Cardiac muscle cell (in vitro differentiated cells and primary cell): ENCODE results near the gene LAMA3. TPM values are rescaled to one million over a fixed set of nuclear protein-coding genes. Genes with fewer than 3 reads are reported as not detected.

ENCODE experiments used
- DNase-seq, 2 donors: peaks; one replicate each; pipeline versions ENCODE4 v3.0.0 to v3.0.0-alpha.2; 2010 to 2017; ENCODE audit warnings: low read depth in 1 of 2, low spot score in 1 of 2
- H3K27ac ChIP-seq: fragments of 200-600 bp; sonication (generic); 2 replicates; pipeline ENCODE4 v1.5.1; 2016
- H3K27me3 ChIP-seq: fragments of 200-600 bp; sonication (generic); 2 replicates; pipeline ENCODE4 v1.6.0; 2016; ENCODE audit warnings: control low read depth
- H3K36me3 ChIP-seq: fragments of 200-600 bp; sonication (generic); 2 replicates; pipeline ENCODE4 v1.5.1; 2016; ENCODE audit warnings: control low read depth
- H3K4me1 ChIP-seq: fragments of 200-600 bp; sonication (generic); 2 replicates; pipeline ENCODE4 v1.8.1; 2017; ENCODE audit warnings: low read depth, mild to moderate bottlenecking, mixed run types
- H3K4me3 ChIP-seq: fragments of 200-600 bp; sonication (generic); 2 replicates; pipeline ENCODE4 v1.5.1; 2016; ENCODE audit warnings: mild to moderate bottlenecking
- H3K9me3 ChIP-seq: fragments of 200-600 bp; sonication (generic); 2 replicates; pipeline ENCODE4 v1.5.1; 2017; ENCODE audit warnings: low read depth, mild to moderate bottlenecking, control low read depth
- polyA plus RNA-seq: library from polyadenylated mRNA; unstranded; fragments of >200 nt; fragmentation: Nextera tagmentation; extraction: Ambion mirVana; gene quantifications from 2 replicates; pipeline ENCODE4 v1.2.1, GENCODE V29; 2016
- total RNA-seq: library from RNA; depleted of rRNA; stranded (reverse); fragments of >200 nt; gene quantifications from 2 replicates; pipeline ENCODE4 v1.2.3, GENCODE V29; 2016
- TF ChIP-seq, protein P1 (sequence below): IDR thresholded peaks from 2 replicates; pipeline ENCODE4 v1.5.1; 2012; ENCODE audit warnings: low read depth, mild to moderate bottlenecking, low read length

The LAMA3 gene
- total and polyA plus RNA-seq, 2 experiments from 2014 or later: 0.18 TPM; not detected in 1

DNA sequence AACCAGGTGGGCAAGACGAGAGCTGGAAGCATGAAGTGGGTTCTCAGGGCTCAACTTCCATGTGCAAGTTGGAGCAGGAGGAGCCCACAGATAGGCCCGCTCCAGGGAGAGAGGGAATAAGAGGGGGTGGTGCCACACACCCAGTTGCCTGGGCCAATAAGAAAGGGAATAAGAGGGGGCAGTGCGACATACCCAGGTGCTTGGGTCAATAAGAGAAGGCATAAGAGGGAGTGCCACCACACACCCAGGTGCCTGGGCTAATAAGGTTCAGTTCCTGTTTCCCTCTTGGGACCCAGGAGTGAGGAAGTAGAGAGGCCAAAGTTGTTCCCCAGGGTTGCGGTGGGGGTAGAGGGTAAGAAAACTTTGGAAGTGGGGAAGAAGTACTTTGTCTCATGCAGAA is 127.5 kb downstream of the LAMA3 start:
- Histone ChIP-seq H3K36me3 (no peaks in the 10 kb centered on the region), H3K9me3 (no peaks in the 10 kb centered on the region), H3K27ac (no peak overlapping the region), H3K27me3 (no peaks in the 10 kb centered on the region), H3K4me3 (no peak overlapping the region), H3K4me1 (no peaks in the 10 kb centered on the region)
- no peak for DNase-seq
- TF ChIP-seq, protein P1, sequence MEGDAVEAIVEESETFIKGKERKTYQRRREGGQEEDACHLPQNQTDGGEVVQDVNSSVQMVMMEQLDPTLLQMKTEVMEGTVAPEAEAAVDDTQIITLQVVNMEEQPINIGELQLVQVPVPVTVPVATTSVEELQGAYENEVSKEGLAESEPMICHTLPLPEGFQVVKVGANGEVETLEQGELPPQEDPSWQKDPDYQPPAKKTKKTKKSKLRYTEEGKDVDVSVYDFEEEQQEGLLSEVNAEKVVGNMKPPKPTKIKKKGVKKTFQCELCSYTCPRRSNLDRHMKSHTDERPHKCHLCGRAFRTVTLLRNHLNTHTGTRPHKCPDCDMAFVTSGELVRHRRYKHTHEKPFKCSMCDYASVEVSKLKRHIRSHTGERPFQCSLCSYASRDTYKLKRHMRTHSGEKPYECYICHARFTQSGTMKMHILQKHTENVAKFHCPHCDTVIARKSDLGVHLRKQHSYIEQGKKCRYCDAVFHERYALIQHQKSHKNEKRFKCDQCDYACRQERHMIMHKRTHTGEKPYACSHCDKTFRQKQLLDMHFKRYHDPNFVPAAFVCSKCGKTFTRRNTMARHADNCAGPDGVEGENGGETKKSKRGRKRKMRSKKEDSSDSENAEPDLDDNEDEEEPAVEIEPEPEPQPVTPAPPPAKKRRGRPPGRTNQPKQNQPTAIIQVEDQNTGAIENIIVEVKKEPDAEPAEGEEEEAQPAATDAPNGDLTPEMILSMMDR: no peak

DNA sequence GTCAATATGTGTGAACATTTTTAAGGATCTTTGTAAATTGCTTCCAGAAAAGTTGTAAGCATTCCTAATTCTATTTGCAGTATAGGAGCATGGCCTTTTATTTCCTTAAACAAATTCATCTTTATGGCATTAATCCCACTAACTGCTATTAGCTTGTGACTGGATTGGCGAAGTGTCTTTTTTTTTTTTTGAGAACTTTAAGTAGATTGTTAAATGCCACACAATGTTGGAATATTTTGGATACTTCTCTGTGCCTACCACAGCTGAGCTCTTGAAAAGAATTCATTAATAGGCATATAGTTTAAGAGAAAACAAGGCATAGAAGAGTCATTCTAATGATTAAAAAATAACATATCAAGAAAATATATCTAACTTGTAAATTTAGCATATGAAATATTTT is 129.7 kb downstream of the LAMA3 start:
- H3K36me3 ChIP-seq: no peaks in the 10 kb centered on the region
- TF ChIP-seq, protein P1: no peak
- H3K27ac ChIP-seq: no peak overlapping the region
- H3K9me3 ChIP-seq: no peaks in the 10 kb centered on the region
- no peaks in the 10 kb centered on the region for H3K4me1 ChIP-seq
- H3K27me3 ChIP-seq: no peaks in the 10 kb centered on the region
- no peak for DNase-seq
- no peak overlapping the region for H3K4me3 ChIP-seq

- H3K27ac ChIP-seq: no peak overlapping the region
- TF ChIP-seq, protein P1: no peak
Observed at GRCh38 chr18:23822590-23823385, 133.5 kb downstream of the LAMA3 start.

GRCh38 chr18:23824240-23824639 is 135.0 kb downstream of the LAMA3 start:
- H3K4me1 ChIP-seq: no peaks in the 10 kb centered on the region
- H3K27ac ChIP-seq: no peak overlapping the region
- TF ChIP-seq, protein P1: no peak
- no peaks in the 10 kb centered on the region for H3K36me3 ChIP-seq
- H3K9me3 ChIP-seq: no peaks in the 10 kb centered on the region
- no peaks in the 10 kb centered on the region for H3K27me3 ChIP-seq
- H3K4me3 ChIP-seq: no peak overlapping the region
- peak in 1 of 2 donors; percentile 13 for DNase-seq

More at GRCh38 chr18:23822590-23823385, 133.5 kb downstream of the LAMA3 start:
- no peak for DNase-seq
- Histone ChIP-seq H3K27me3 (no peaks in the 10 kb centered on the region), H3K4me3 (no peak overlapping the region), H3K9me3 (no peaks in the 10 kb centered on the region), H3K4me1 (no peaks in the 10 kb centered on the region), H3K36me3 (no peaks in the 10 kb centered on the region)

DNA sequence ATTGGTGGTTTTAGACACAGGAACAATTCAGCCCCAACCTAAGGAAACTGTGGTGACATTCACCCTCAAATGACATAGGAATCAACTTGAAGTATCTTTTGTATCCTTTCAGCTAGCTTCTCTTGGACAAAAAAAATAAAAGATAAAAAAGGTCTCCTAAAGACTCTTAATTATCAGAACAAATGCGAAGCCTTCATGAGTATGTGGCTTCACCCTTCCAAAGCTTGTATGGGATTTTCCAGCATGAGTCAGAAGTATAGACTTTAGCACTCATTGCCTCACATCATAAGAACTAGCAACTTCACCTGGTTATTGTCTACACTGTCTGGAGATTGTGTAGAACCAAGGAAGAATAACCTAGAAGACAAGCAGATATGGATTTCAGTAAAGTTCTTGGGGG is 135.4 kb downstream of the LAMA3 start:
- no peak overlapping the region for H3K4me3 ChIP-seq
- TF ChIP-seq, protein P1: no peak
- peak in 1 of 2 donors; percentile 32 for DNase-seq
- no peaks in the 10 kb centered on the region for H3K27me3 ChIP-seq
- no peaks in the 10 kb centered on the region for H3K9me3 ChIP-seq
- H3K4me1 ChIP-seq: no peaks in the 10 kb centered on the region
- H3K36me3 ChIP-seq: no peaks in the 10 kb centered on the region
- no peak overlapping the region for H3K27ac ChIP-seq
